VCaP (cell line): Measurements from ENCODE around the gene ALOX5AP.

Experiments
- H3K27ac ChIP-seq: fragments of 450-650 bp; 2 replicates; pipeline ENCODE4 v1.5.1; 2017
- CTCF ChIP-seq: fragments of 450-650 bp; conservative IDR thresholded peaks from 2 replicates; pipeline ENCODE4 v1.5.1; 2017; ENCODE audit warnings: mild to moderate bottlenecking, moderate library complexity

The ALOX5AP gene

GRCh38 chr13:30705680-30706079 lies 29.7 kb upstream of the ALOX5AP start:
- no peak for TF ChIP-seq CTCF
- no peak overlapping the region for H3K27ac ChIP-seq

DNA sequence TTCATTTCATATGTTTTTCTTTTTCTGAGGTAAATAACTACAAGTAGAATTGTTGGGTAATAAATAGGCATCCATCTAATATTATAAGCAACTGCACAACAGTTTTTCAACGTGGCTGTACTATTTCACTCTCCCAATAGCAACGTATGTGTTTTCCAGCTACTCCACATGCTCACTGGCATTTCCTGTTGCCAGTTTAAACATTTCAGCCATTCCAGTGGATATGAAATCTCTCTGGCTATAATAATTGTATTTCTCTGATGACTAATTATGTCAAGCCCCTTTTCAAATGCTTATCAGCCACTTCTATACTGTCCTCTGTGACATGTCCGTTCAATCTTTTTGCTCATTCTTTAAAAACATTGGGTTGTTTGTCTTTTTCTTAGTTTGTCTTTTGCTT lies 26.8 kb upstream of the ALOX5AP start:
- no peak overlapping the region for H3K27ac ChIP-seq
- no peak for TF ChIP-seq CTCF

DNA sequence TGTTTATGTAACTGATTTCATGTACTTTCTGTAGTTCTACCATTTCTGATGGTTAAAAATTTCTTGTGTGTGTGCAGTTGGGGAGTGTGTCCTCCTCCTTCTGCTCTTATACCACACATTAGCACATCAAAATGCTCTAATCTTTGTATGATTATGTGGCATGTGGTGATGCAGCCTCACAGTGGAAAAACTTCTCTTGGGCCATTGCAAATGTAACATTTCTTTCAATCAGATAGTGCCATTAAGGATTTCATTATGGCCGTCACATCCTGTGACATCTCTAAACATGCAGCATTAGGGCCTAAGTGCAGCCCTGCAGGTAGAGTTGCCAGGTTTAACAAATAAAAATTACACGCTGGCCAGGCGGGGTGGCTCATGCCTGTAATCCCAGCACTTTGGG lies 24.9 kb upstream of the ALOX5AP start:
- no peak for TF ChIP-seq CTCF
- H3K27ac ChIP-seq = no peak overlapping the region

- H3K27ac ChIP-seq = no peak overlapping the region
- TF ChIP-seq CTCF = no peak
Observed at GRCh38 chr13:30711375-30711774, 24.0 kb upstream of the ALOX5AP start.

DNA sequence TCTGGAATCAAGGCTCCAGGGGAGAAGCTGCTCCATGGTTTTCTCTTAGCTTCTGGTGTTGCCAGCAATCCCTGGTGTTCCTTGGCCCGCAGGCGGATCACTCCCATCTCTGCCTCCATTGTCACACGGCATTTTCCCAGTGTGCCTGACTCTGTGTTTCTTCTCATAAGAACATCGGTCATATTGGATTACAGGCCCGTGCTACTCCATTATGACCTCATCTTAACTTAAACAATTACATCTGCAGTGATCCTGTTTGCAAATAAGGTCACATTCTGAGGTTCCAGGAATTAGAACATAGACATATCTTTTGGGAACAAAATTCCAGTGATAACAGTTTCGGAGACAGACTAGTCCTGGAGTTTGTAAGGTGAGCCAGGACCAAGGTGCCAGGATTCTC lies 23.5 kb upstream of the ALOX5AP start:
- TF ChIP-seq CTCF = no peak
- H3K27ac ChIP-seq = no peak overlapping the region

- TF ChIP-seq CTCF = no peak
- H3K27ac ChIP-seq = no peak overlapping the region
Observed at GRCh38 chr13:30712536-30713532, 22.5 kb upstream of the ALOX5AP start.

DNA sequence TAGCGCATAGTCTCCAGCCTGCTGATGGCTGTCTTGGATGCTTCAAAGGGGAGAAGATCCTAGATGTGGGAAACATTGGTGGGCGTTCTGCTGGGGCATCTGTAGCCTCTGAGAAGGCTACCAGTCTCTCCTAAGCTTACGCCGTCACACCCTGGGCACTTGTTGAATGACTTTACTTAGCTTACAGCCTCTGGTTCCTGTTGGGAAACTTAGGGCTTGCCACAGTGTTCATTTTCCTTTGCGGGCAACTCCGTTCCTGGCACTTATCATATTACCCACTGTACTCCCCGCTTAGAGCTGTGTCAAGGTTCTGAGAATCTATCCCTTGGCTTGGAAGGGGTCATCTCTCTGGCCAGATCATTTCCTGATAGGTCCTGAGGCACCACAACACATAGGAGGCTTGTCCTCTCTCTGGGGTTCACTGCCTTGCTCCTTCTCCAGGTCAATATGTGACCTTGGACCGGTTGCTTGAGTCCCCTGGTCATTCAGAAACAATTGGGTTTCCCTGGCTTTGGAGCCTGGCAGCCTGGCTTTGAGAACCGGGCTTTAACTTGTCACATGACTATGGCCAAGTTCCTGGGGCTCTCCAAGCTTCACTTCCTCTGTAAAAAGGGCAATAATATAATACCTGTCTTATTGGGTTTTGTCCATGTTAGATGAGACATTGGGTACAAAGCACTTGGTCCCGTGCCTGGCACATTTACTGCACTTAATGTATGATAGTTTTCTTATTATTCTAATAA lies 20.5 kb upstream of the ALOX5AP start:
- TF ChIP-seq CTCF = no peak
- H3K27ac ChIP-seq = no peak overlapping the region
